NCI-H345 treated with DMSO at 0.1 percent for 48 hours (cell line): ENCODE data around the gene IKBKE.

Source experiments
- DNase-seq: peaks from one replicate; lab custom pipeline; 2025; ENCODE audit not compliant: unreplicated experiment; lab: John Stamatoyannopoulos, UW

The IKBKE gene

GRCh38 chr1:206495011-206495461 lies 24.8 kb downstream of the IKBKE start:
- no peak for DNase-seq

- no peak for DNase-seq
Observed at GRCh38 chr1:206495493-206496046, 25.3 kb downstream of the IKBKE start.

- DNase-seq, result no peak
Observed at GRCh38 chr1:206496131-206496793, 26.0 kb downstream of the IKBKE start.

GRCh38 chr1:206497363-206497762 lies 27.1 kb downstream of the IKBKE start:
- no peak for DNase-seq

GRCh38 chr1:206497774-206498173 lies 27.5 kb downstream of the IKBKE start:
- no peak for DNase-seq

GRCh38 chr1:206498685-206499084 lies 28.4 kb downstream of the IKBKE start:
- DNase-seq, result no peak

- DNase-seq, result no peak
Observed at GRCh38 chr1:206500046-206500445, 29.8 kb downstream of the IKBKE start.

GRCh38 chr1:206501881-206502280 lies 31.6 kb downstream of the IKBKE start:
- DNase-seq, result no peak

- DNase-seq, result no peak
Observed at GRCh38 chr1:206502403-206502802, 32.1 kb downstream of the IKBKE start.

- no peak for DNase-seq
Observed at GRCh38 chr1:206502812-206503211, 32.5 kb downstream of the IKBKE start.

- DNase-seq, result no peak
Observed at GRCh38 chr1:206503591-206504362, 33.5 kb downstream of the IKBKE start.

GRCh38 chr1:206504363-206504713 lies 34.1 kb downstream of the IKBKE start:
- no peak for DNase-seq

- no peak for DNase-seq
Observed at GRCh38 chr1:206505702-206506355, 35.6 kb downstream of the IKBKE start.

- no peak for DNase-seq
Observed at GRCh38 chr1:206506405-206507283, 36.4 kb downstream of the IKBKE start.

- peak; percentile 16 for DNase-seq
Observed at GRCh38 chr1:206507284-206508129, 37.2 kb downstream of the IKBKE start, which contains the start of gene RASSF5. TSS of gene RASSF5 (plus strand) at chr1:206507531. CDS start at chr1:206507603, 72 bp downstream.

- DNase-seq, result no peak
Observed at GRCh38 chr1:206508130-206508889, 38.0 kb downstream of the IKBKE start.

GRCh38 chr1:206508956-206509355 lies 38.7 kb downstream of the IKBKE start:
- DNase-seq, result no peak

- DNase-seq, result no peak
Observed at GRCh38 chr1:206509612-206510257, 39.5 kb downstream of the IKBKE start.

GRCh38 chr1:206510371-206510770 lies 40.1 kb downstream of the IKBKE start:
- no peak for DNase-seq
